Neuron (in vitro differentiated cells): ENCODE measurements around the gene TRPM1.

Experiments
- H2AFZ ChIP-seq: one replicate; pipeline ENCODE4 v1.6.1; 2013; ENCODE audit warnings: low read depth, mild to moderate bottlenecking, inconsistent platforms, low read length, moderate library complexity
- H3K27me3 ChIP-seq: one replicate; pipeline ENCODE4 v1.6.1; 2013; ENCODE audit warnings: low read length; ENCODE audit not compliant: insufficient read depth
- H3K36me3 ChIP-seq: one replicate; pipeline ENCODE4 v1.6.1; 2013; ENCODE audit warnings: low read length; ENCODE audit not compliant: insufficient read depth
- H3K4me1 ChIP-seq: one replicate; pipeline ENCODE4 v1.6.1; 2013; ENCODE audit warnings: low read length; ENCODE audit not compliant: insufficient read depth
- H3K4me3 ChIP-seq: 2 replicates; pipeline ENCODE4 v1.5.1; 2013; ENCODE audit warnings: mild to moderate bottlenecking, low read length, moderate library complexity
- H3K9me3 ChIP-seq: one replicate; pipeline ENCODE4 v1.6.1; 2013; ENCODE audit warnings: low read length

The TRPM1 gene

DNA sequence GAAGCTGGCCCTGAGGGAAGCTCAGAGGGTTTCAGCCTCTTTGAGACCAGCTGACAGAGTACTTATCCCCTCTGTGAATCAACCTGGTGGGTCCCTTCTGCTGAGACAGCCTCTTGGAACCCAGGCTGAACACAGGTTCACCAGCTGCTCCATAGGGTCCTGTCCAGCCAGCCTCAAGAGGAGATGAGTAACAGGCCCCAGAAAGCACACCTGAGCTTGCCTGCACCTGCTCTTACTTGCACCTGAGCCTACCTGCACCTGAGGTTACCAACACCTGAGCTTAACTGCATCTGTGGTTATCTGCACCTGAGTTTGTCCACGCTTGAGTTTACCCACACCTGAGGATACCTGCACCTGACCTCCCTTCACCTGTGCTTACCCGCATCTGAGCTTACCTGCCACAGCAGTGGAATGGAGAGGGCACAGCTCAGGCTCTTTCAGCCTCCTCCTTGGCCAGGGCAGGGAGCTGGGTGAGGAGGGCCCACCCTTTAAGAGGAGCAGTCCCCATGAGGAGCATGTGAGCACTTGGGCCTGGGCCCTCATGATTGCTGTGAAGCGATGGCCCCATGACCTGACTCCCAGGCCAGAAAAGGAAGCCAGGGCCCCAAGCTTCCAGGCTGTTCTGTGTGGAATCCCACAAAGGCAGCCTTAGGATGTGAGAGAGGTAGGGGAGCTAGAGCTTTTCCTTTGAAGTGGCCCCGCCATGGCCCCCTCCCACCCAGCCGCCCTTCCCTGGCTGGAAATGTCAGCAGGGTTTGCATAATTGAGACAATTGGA is at the start of gene TRPM1:
TSS of gene TRPM1 (minus strand) at position 464 of the 777 bp plus-strand sequence. CDS start 20,370 bp downstream, outside the sequence.
- H2AFZ ChIP-seq: no peak within 1 kb of the TSS
- peaks cover 6% of the 10 kb centered on the region for H3K27me3 ChIP-seq

DNA sequence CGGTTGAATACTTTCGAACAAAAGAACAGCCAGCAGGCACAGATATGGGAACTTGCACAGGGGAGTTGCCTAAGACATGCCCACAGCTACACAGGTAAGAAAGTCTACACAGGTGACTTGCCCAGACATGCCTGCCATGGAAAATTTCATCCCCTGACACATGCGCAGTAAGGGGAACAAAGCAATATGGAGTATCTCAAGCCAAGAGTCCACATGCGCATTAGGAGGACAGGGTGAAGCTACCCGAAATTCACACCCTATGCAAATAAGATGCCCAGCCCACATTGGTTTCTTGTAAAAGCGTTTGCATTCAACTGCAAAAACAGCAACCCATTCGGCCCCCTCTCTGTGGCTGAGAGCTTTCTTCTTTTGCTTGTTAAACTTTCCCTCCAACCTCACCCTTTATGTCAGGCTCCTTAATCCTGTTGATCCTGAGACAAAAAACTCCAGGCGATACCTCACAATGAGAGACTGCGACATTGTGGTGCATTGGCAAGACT is 49.3 kb upstream of the TRPM1 start:
- Histone ChIP-seq H3K4me1 (peaks cover 20% of the 10 kb centered on the region), H2AFZ (no peak overlapping the region), H3K4me3 (no peak overlapping the region), H3K27me3 (peaks cover 14% of the 10 kb centered on the region), H3K36me3 (no peaks in the 10 kb centered on the region), H3K9me3 (no peaks in the 10 kb centered on the region)

More for the DNA sequence above, at the start of gene TRPM1:
- no peaks in the 10 kb centered on the region for H3K9me3 ChIP-seq
- H3K36me3 ChIP-seq: no peaks in the 10 kb centered on the region
- no peak within 1 kb of the TSS for H3K4me3 ChIP-seq
- H3K4me1 ChIP-seq: no peaks in the 10 kb centered on the region

DNA sequence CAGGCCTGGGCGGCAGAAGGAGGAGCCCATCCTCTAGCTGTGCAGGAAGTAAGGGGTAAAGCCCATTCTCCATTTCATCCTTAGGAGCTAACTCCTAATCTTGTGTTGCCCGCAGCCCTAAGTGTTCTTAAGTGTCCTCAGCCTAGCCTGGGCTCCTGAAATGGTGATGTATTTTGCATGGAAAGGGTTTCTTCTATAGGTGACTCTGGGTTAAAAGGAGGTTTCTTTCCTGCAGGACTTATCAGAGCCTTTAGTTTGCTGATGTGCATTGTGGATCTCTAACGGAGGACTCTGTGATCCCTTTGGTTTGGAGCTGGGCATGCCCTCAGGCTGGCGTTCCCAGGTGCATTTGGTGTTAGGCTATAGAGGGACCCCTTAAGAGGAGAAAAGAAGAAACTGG is 48.5 kb upstream of the TRPM1 start:
- H3K27me3 ChIP-seq: peaks cover 10% of the 10 kb centered on the region
- no peaks in the 10 kb centered on the region for H3K36me3 ChIP-seq
- no peak overlapping the region for H3K4me3 ChIP-seq
- no peaks in the 10 kb centered on the region for H3K9me3 ChIP-seq
- H2AFZ ChIP-seq: no peak overlapping the region
- H3K4me1 ChIP-seq: peaks cover 20% of the 10 kb centered on the region

DNA sequence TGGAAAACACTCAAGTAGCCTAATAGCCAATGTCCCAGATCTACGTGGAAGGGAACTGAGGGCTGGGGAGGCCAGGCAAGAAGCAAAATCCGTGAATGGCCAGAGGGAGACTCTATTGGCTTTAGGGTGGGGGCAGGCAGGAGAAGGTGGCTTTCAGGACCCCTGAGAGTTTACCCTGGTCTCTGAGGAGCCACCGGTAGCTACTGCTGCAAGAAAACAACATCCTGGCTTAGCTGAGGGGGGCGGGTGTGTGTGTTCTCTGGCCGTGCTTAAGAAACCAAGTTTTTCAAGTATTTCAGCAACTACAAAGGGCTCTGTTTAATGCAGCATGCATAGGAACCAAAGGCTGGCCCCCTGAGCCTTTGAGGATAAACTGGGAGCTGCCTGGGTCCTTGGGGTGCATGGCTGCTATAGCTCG is 47.6 kb upstream of the TRPM1 start:
- Histone ChIP-seq H3K36me3 (no peaks in the 10 kb centered on the region), H2AFZ (no peak overlapping the region), H3K27me3 (peaks cover 8% of the 10 kb centered on the region), H3K4me3 (no peak overlapping the region), H3K9me3 (no peaks in the 10 kb centered on the region), H3K4me1 (peaks cover 20% of the 10 kb centered on the region)

DNA sequence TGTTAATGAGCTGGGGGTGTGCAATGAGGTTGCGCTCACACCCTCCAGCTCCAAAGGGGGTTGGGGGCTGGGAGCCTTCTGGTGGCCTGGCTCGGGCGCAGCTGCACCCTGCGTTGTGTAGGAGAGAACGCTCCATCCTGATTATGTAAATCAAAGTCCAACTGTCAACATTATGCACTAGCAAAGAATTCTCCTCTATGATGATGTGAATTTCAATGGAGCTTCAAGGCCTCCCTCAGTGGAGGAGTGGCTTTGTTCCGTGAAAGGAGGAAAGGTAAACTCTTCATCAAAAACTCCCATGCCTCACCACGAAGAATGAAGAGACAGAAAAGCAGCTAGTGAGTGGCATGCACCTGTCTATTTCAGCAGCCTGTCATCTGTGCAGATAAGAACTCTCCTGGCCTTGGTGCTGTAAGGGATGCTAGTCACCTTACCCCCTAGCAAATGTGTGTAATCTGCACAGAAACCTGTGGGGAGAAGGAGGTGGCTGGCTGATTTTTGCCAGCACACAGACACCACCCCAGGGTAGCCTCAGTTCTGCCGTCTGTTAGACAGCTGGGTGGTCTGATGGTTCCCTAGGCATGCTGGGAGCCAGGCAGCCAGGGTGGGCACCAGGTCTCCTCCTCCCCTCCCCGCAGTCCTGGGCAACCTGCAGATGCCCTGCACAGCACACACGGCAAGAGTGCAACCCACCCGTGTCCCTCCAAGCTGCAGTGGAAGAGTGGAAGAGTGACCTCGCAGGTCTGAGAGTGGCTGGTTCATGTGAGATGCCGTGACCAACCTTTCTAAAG is 47.0 kb upstream of the TRPM1 start:
- Histone ChIP-seq H2AFZ (no peak overlapping the region), H3K4me3 (no peak overlapping the region), H3K27me3 (peaks cover 2% of the 10 kb centered on the region), H3K36me3 (no peaks in the 10 kb centered on the region), H3K4me1 (peaks cover 20% of the 10 kb centered on the region), H3K9me3 (no peaks in the 10 kb centered on the region)

DNA sequence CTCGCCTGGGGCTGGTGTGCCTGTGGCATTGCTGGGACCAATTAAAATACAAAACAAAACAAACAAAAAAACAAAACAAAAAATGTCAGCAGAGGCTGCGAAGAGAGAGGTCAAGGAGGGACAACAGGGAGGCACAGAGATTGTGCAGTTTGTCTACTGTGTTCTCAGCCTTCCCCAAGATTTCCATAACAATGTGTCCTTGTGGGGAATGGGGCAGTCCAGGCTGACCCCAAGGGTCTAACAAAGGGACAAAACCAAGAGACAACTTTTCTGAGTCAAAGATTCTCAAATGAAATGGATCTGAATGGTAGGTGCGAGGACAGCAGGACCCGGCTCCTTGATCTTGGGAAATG is 46.4 kb upstream of the TRPM1 start:
- Histone ChIP-seq H3K9me3 (no peaks in the 10 kb centered on the region), H3K4me1 (peaks cover 20% of the 10 kb centered on the region), H3K4me3 (no peak overlapping the region), H3K36me3 (no peaks in the 10 kb centered on the region), H2AFZ (no peak overlapping the region), H3K27me3 (no peaks in the 10 kb centered on the region)

DNA sequence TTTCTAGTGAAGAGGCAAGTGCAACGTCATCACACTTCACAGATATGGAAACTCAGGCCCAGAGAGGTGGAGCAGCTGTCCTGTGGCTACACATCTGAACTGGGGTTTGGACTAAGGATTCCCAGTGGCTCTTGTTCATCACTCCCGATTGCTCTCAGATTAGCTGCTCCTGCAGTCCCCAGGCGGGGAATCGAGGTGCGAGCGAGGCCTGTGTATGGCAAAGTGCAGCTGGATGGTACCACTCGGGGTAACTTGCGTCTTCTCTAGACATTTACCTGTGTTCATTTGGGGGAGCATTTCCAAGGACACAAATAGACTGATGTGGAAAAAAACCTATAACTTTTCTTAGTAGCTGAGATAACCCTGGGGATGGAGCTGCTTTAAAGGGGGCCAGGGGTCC is 45.9 kb upstream of the TRPM1 start:
- Histone ChIP-seq H3K36me3 (no peaks in the 10 kb centered on the region), H3K27me3 (no peaks in the 10 kb centered on the region), H3K4me1 (peaks cover 20% of the 10 kb centered on the region), H3K9me3 (no peaks in the 10 kb centered on the region), H2AFZ (no peak overlapping the region), H3K4me3 (no peak overlapping the region)

DNA sequence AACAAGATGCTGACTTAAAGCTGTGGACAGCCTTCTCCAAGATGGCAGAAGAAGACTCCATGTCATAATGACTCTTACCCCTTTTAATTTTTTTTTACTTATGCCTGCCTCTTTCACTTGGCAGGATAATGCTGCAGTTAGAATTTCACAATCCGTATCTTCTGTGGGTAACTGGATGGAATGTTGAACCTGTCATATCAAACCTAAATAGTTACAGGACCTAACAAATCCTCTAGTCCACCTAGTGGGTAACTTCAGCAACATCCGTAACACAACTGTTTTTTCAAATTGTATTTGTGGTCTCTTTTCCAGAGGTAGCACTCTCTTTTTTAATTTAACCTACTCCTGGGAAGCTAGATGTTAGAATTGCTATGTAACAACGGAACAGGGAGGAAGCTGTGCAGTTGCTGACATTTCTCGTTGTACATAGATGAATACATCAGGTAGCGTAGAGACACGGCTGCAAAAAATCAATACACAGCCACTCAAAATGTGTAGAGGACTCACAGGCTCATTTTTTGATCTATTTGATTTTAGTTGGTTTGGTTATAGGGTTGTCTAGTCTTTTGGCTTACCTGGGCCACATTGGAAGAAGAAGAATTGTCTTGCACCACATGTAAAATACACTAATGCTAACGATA is 43.9 kb upstream of the TRPM1 start:
- Histone ChIP-seq H3K36me3 (no peaks in the 10 kb centered on the region), H3K4me3 (no peak overlapping the region), H3K4me1 (peaks cover 20% of the 10 kb centered on the region), H2AFZ (no peak overlapping the region), H3K27me3 (no peaks in the 10 kb centered on the region), H3K9me3 (no peaks in the 10 kb centered on the region)

DNA sequence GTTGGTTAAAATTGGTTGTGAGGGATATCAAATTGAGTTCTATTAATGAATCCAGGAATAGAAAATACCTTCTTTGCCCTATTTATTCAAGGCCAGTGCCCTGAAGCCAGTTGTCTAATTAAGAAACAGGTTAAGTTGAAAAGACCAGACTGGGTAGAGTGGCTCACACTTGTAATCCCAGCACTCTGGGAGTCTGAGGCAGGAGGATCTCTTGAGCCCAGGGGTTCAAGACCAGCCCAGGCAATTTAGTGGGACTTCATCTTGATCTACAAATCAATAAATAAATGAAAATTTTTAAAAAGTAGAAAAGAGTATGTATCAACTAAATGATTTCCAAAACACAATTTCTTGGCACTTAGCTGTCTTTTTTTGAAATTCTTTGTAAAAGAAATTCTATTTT is 40.3 kb upstream of the TRPM1 start:
- no peaks in the 10 kb centered on the region for H3K9me3 ChIP-seq
- H2AFZ ChIP-seq: no peak overlapping the region
- H3K4me1 ChIP-seq: peaks cover 10% of the 10 kb centered on the region

DNA sequence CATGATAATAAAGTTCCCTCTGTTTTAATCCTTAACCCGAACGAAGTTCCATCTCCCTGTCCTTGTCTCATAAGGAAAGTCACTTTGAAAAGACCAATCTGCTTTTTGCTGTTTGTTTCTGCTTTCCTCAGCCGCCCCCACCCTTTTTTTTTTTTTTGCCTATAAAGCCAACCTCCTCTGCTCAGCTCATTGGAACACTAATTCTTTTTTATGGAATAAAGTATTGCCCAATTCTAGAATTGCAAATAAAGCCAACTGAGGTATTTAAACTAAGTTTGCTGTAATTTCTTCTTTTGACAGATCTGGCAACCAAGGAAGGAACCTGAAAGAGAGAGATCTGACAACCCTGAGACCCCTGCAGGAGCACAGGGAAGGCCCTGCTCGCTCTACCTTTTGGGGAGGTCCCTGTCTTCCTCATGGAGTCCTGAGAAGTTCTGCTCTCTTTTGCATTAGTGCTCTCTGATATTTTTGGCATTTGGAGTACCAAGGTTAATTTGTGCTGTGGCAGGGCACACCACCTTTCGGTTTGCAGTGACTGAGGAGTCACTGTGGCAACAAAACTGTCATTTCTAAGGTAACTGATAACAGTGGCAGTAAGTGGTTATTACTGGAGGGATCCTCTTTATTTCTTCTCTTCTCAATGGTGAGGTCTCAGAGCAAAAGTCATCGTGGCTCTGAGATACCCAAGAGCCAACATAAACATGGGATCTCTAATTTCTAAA is 35.2 kb upstream of the TRPM1 start:
- H3K4me3 ChIP-seq: no peak overlapping the region
- H2AFZ ChIP-seq: no peak overlapping the region
- H3K36me3 ChIP-seq: no peaks in the 10 kb centered on the region
- no peaks in the 10 kb centered on the region for H3K9me3 ChIP-seq
- H3K4me1 ChIP-seq: peaks cover 10% of the 10 kb centered on the region
- H3K27me3 ChIP-seq: no peaks in the 10 kb centered on the region

More for the DNA sequence above, 40.3 kb upstream of the TRPM1 start:
- no peak overlapping the region for H3K4me3 ChIP-seq
- no peaks in the 10 kb centered on the region for H3K27me3 ChIP-seq
- H3K36me3 ChIP-seq: no peaks in the 10 kb centered on the region

DNA sequence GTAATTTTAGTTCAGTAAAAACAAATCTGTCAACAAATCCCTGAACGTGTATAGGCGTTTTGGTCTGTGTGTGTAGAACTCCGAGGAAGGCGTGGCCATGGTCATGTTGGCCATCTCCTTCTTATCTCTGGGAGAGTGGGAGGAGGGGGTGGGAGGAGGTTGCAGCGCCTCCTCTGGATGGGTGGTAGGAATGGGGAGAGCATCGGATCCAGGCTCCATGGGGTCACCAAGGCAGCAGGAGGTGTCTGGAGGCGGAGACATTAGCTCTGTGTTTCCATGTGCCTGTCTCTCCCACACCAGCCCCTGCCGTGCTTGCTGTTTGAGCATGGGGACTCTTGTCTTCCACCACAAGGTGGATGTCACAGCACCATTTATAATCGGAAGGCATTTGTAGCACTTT is 34.5 kb upstream of the TRPM1 start:
- Histone ChIP-seq H3K4me3 (no peak overlapping the region), H3K9me3 (no peaks in the 10 kb centered on the region), H2AFZ (no peak overlapping the region), H3K4me1 (peaks cover 10% of the 10 kb centered on the region), H3K36me3 (no peaks in the 10 kb centered on the region), H3K27me3 (no peaks in the 10 kb centered on the region)

DNA sequence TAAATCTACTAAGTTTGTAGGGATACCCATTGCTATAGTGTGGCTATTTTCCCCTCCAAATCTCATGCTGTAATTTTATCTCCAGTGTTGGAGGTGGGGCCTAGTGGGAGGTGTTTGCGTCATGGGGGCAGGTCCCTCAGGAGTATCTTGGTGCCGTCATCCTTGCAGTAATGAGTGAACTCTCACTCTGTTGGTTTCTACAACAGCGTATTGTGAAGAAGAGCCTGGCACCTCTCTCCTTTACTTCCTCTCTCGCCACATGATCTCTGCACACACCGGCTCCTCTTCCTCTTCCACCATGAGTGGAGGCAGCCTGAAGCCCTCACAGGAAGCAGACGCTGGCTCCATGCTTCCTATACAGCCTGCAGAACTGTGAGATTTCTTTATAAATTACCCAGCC is 34.0 kb upstream of the TRPM1 start:
- Histone ChIP-seq H3K27me3 (no peaks in the 10 kb centered on the region), H3K4me3 (no peak overlapping the region), H3K9me3 (no peaks in the 10 kb centered on the region), H2AFZ (no peak overlapping the region), H3K4me1 (peaks cover 10% of the 10 kb centered on the region), H3K36me3 (no peaks in the 10 kb centered on the region)
